Liver (tissue), 9 donors: Measurements from ENCODE around the gene CRISPLD2. TPM values are rescaled to one million over a fixed set of nuclear protein-coding genes. Genes with fewer than 3 reads are reported as not detected.

Experiments used
- DNase-seq: peaks from one replicate; pipeline ENCODE4 v3.0.0-alpha.2; 2017; ENCODE audit warnings: low spot score
- H3K27ac ChIP-seq, 2 donors: one replicate each; pipeline ENCODE4 v1.7.0; 2013; ENCODE audit warnings: inconsistent platforms in 2 of 2, low read length in 2 of 2, control low read depth in 1 of 2, low read depth in 1 of 2, mild to moderate bottlenecking in 1 of 2
- H3K27me3 ChIP-seq, 4 donors: one replicate each; pipeline versions ENCODE4 v1.6.1 to v1.7.0; 2013; ENCODE audit warnings: low read length in 3 of 4, inconsistent platforms in 1 of 4, mild to moderate bottlenecking in 1 of 4, moderate library complexity in 1 of 4; ENCODE audit not compliant: control insufficient read depth in 4 of 4, insufficient read depth in 4 of 4
- H3K36me3 ChIP-seq, 4 donors: one replicate each; pipeline versions ENCODE4 v1.6.1 to v1.7.0; 2013; ENCODE audit warnings: low read length in 3 of 4, mild to moderate bottlenecking in 3 of 4, low read depth in 1 of 4, moderate library complexity in 1 of 4; ENCODE audit not compliant: control insufficient read depth in 4 of 4, insufficient read depth in 3 of 4
- H3K4me1 ChIP-seq, 4 donors: one replicate each; pipeline versions ENCODE4 v1.6.1 to v1.7.0; 2013; ENCODE audit warnings: low read length in 3 of 4, mild to moderate bottlenecking in 3 of 4, moderate library complexity in 1 of 4; ENCODE audit not compliant: control insufficient read depth in 4 of 4, insufficient read depth in 4 of 4
- H3K4me3 ChIP-seq, 3 donors: one replicate each; pipeline versions ENCODE4 v1.6.1 to v1.7.0; 2013; ENCODE audit warnings: low read length in 3 of 3, control low read depth in 1 of 3, low read depth in 1 of 3, mild to moderate bottlenecking in 1 of 3
- H3K9ac ChIP-seq, 2 donors: one replicate each; pipeline ENCODE4 v1.7.0; 2013; ENCODE audit warnings: low read length in 2 of 2, mild to moderate bottlenecking in 2 of 2, moderate library complexity in 2 of 2, control low read depth in 1 of 2, low read depth in 1 of 2
- H3K9me3 ChIP-seq, 4 donors: one replicate each; pipeline versions ENCODE4 v1.6.1 to v1.7.0; 2013; ENCODE audit warnings: low read length in 3 of 4; ENCODE audit not compliant: control insufficient read depth in 4 of 4
- ATF3 ChIP-seq: IDR thresholded peaks from 2 replicates; pipeline ENCODE4 v1.6.1; 2016; ENCODE audit warnings: antibody characterized with exemption
- CTCF ChIP-seq: fragments of 150-350 bp; IDR thresholded peaks from 2 replicates; pipeline ENCODE4 v1.5.1; 2017; ENCODE audit warnings: improper control_type of control experiment, low read depth, low read length; ENCODE audit not compliant: missing input control
- EGR1 ChIP-seq, 2 donors: IDR thresholded peaks; 2 replicates each; pipeline ENCODE4 v1.6.1; 2016 to 2018; ENCODE audit warnings: antibody characterized with exemption in 2 of 2, low read depth in 2 of 2
- FOXA1 ChIP-seq: IDR thresholded peaks from 2 replicates; pipeline ENCODE4 v1.6.1; 2016; ENCODE audit warnings: antibody characterized with exemption
- FOXA2 ChIP-seq: IDR thresholded peaks from 2 replicates; pipeline ENCODE4 v1.6.1; 2016; ENCODE audit warnings: antibody characterized with exemption
- GABPA ChIP-seq, 2 donors: IDR thresholded peaks in 1 of 2; conservative IDR thresholded peaks in 1 of 2; 2 replicates each; pipeline ENCODE4 v1.6.1; 2016; ENCODE audit warnings: antibody characterized with exemption in 2 of 2, mild to moderate bottlenecking in 1 of 2, moderate library complexity in 1 of 2
- HNF4A ChIP-seq, 2 donors: conservative IDR thresholded peaks; 2 replicates each; pipeline ENCODE4 v1.6.1; 2016; ENCODE audit warnings: antibody characterized with exemption in 2 of 2, mild to moderate bottlenecking in 2 of 2
- HNF4G ChIP-seq: IDR thresholded peaks from 2 replicates; pipeline ENCODE4 v1.6.1; 2016; ENCODE audit warnings: antibody characterized with exemption
- JUND ChIP-seq, 2 donors: IDR thresholded peaks; 2 replicates each; pipeline ENCODE4 v1.6.1; 2016; ENCODE audit warnings: antibody characterized with exemption in 2 of 2
- MAX ChIP-seq: IDR thresholded peaks from 2 replicates; pipeline ENCODE4 v1.6.1; 2016; ENCODE audit warnings: antibody characterized with exemption
- NR2F2 ChIP-seq: IDR thresholded peaks from 2 replicates; pipeline ENCODE4 v1.6.1; 2016; ENCODE audit warnings: antibody characterized with exemption
- RAD21 ChIP-seq, 2 donors: IDR thresholded peaks; 2 replicates each; pipeline ENCODE4 v1.6.1; 2016; ENCODE audit warnings: antibody characterized with exemption in 2 of 2, mild to moderate bottlenecking in 2 of 2
- REST ChIP-seq: IDR thresholded peaks from 2 replicates; pipeline ENCODE4 v1.6.1; 2016; ENCODE audit warnings: antibody characterized with exemption, mild to moderate bottlenecking
- RXRA ChIP-seq, 2 donors: IDR thresholded peaks; 2 replicates each; pipeline ENCODE4 v1.6.1; 2017 to 2018; ENCODE audit warnings: antibody characterized with exemption in 2 of 2, mild to moderate bottlenecking in 1 of 2
- SP1 ChIP-seq: IDR thresholded peaks from 2 replicates; pipeline ENCODE4 v1.6.1; 2018; ENCODE audit warnings: antibody characterized with exemption, mild to moderate bottlenecking
- TAF1 ChIP-seq: conservative IDR thresholded peaks from 2 replicates; pipeline ENCODE4 v1.6.1; 2016; ENCODE audit warnings: antibody characterized with exemption, mild to moderate bottlenecking
- YY1 ChIP-seq: IDR thresholded peaks from 2 replicates; pipeline ENCODE4 v1.6.1; 2016; ENCODE audit warnings: antibody characterized with exemption, mild to moderate bottlenecking
- ZBTB33 ChIP-seq: IDR thresholded peaks from 2 replicates; pipeline ENCODE4 v1.6.1; 2016; ENCODE audit warnings: antibody characterized with exemption
- WGBS: extraction: QIAGEN DNeasy Blood & Tissue Kit; methylation state at CpG from one replicate; pipeline ENCODE4 v1.1.7; 2013; 5-methylcytosine and 5-hydroxymethylcytosine counted together
- polyA plus RNA-seq, 2 donors: library from polyadenylated mRNA; stranded (reverse) in 1 of 2; unstranded in 1 of 2; fragments of 200-250 nt in 1 of 2; fragments of >200 nt in 1 of 2; fragmentation: Nextera tagmentation in 1 of 2; extraction: Ambion mirVana in 1 of 2; gene quantifications; one replicate each; pipeline versions ENCODE4 v1.2.1 to v1.2.3, GENCODE V29; 2013 to 2015
- total RNA-seq, 2 donors: library from RNA; depleted of rRNA; stranded (reverse); fragments of >200 nt; gene quantifications; one replicate each; pipeline ENCODE4 v1.2.3, GENCODE V29; 2014
- donor health status: healthy.
- donor health status: healthy.
- donor health status: healthy.
- donor health status: healthy.
- donor health status: healthy.

The CRISPLD2 gene
- total and polyA plus RNA-seq, 4 donors = 2.6 to 14.8 (median 4.1) TPM

GRCh38 chr16:84919269-84919668, 99.5 kb downstream of the CRISPLD2 start:
- Histone ChIP-seq H3K27ac (no peak overlapping the region), H3K36me3 (no peaks in the 10 kb centered on the region), H3K4me3 (no peak overlapping the region), H3K4me1 (peaks cover 0 to 3% (median 0%) of the 10 kb centered on the region in 4 donors), H3K9me3 (no peaks in the 10 kb centered on the region), H3K9ac (no peak overlapping the region), H3K27me3 (no peaks in the 10 kb centered on the region)
- DNase-seq = no peak
- 73% methylated on average over 7 of the region's 7 CpGs for WGBS
- TF ChIP-seq SP1 (no peak), GABPA (IDR thresholded peaks at IDR 0.05 in 1 of 2, conservative IDR thresholded peaks at IDR 0.05 in 1 of 2) (no peak), JUND (IDR thresholded peaks at IDR 0.05) (no peak), ZBTB33 (no peak), MAX (no peak), RAD21 (IDR thresholded peaks at IDR 0.05) (no peak), ATF3 (no peak), HNF4G (no peak), FOXA1 (no peak), RXRA (IDR thresholded peaks at IDR 0.05) (no peak), NR2F2 (no peak), HNF4A (conservative IDR thresholded peaks at IDR 0.05) (no peak), CTCF (no peak), REST (no peak), FOXA2 (no peak)

GRCh38 chr16:84919708-84920107, 99.9 kb downstream of the CRISPLD2 start:
- Histone ChIP-seq H3K4me1 (peaks cover 0 to 6% (median 2%) of the 10 kb centered on the region in 4 donors), H3K9ac (no peak overlapping the region), H3K9me3 (no peaks in the 10 kb centered on the region), H3K36me3 (no peaks in the 10 kb centered on the region), H3K4me3 (no peak overlapping the region), H3K27me3 (no peaks in the 10 kb centered on the region), H3K27ac (no peak overlapping the region)
- no peak for DNase-seq
- 79% methylated on average over 13 of the region's 13 CpGs for WGBS
- TF ChIP-seq YY1 = no peak
- no peak for TF ChIP-seq GABPA (IDR thresholded peaks at IDR 0.05 in 1 of 2, conservative IDR thresholded peaks at IDR 0.05 in 1 of 2)
- TF ChIP-seq MAX = no peak
- no peak for TF ChIP-seq CTCF
- TF ChIP-seq ZBTB33 = no peak
- no peak for TF ChIP-seq EGR1 (IDR thresholded peaks at IDR 0.05; ENCODE audit: low read depth in 2 of 2)
- no peak for TF ChIP-seq NR2F2
- TF ChIP-seq RAD21 (IDR thresholded peaks at IDR 0.05) = no peak
- no peak for TF ChIP-seq HNF4A (conservative IDR thresholded peaks at IDR 0.05)
- no peak for TF ChIP-seq ATF3
- TF ChIP-seq SP1 = no peak
- TF ChIP-seq FOXA2 = no peak
- no peak for TF ChIP-seq TAF1
